H1 (cell line): ENCODE results near the gene PCDHB12.
"Not testable (repeated sequence)": the region's sequence is repeated elsewhere in the genome, so short reads cannot be mapped to it uniquely, and the experiment has no call there.

Source experiments
- CEBPB ChIP-seq: IDR thresholded peaks from 2 replicates; pipeline ENCODE4 v1.6.1; 2012; ENCODE audit warnings: low read depth, low read length
- CHD2 ChIP-seq: IDR thresholded peaks from 2 replicates; pipeline ENCODE4 v1.6.1; 2012; ENCODE audit warnings: low read length, improper control_type of control experiment
- EP300 ChIP-seq, 2 experiments: IDR thresholded peaks; 1 replicate in 1 of 2; 2 replicates in 1 of 2; pipeline ENCODE4 v1.6.1; 2011 to 2012; ENCODE audit warnings: low read depth in 2 of 2, low read length in 2 of 2, mild to moderate bottlenecking in 2 of 2, borderline replicate concordance in 1 of 2, inconsistent platforms in 1 of 2, moderate library complexity in 1 of 2
- JUN ChIP-seq: IDR thresholded peaks from 2 replicates; pipeline ENCODE4 v1.6.1; 2011; ENCODE audit warnings: low read depth, mild to moderate bottlenecking, improper control_type of control experiment, low read length
- JUND ChIP-seq: IDR thresholded peaks from 2 replicates; pipeline ENCODE4 v1.6.1; 2011; ENCODE audit warnings: mild to moderate bottlenecking, improper control_type of control experiment, low read length
- YY1 ChIP-seq: IDR thresholded peaks from 2 replicates; pipeline ENCODE4 v1.6.1; 2011; ENCODE audit warnings: low read depth, mild to moderate bottlenecking, low read length
- TF ChIP-seq, protein P1 (sequence below), 3 experiments: IDR thresholded peaks; 1 replicate in 2 of 3; 2 replicates in 1 of 3; pipeline versions ENCODE4 v1.5.1 to v1.6.1; 2011; ENCODE audit warnings: low read length in 3 of 3, mild to moderate bottlenecking in 3 of 3, inconsistent platforms in 2 of 3, low read depth in 1 of 3, moderate library complexity in 1 of 3; ENCODE audit not compliant: insufficient read depth in 1 of 3; ENCODE audit errors: control extremely low read depth in 1 of 3

DNA sequence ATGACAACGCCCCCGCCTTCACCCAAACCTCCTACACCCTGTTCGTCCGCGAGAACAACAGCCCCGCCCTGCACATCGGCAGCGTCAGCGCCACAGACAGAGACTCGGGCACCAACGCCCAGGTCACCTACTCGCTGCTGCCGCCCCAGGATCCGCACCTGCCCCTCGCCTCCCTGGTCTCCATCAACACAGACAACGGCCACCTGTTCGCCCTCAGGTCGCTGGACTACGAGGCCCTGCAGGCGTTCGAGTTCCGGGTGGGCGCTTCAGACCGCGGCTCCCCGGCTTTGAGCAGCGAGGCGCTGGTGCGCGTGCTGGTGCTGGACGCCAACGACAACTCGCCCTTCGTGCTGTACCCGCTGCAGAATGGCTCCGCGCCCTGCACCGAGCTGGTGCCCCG lies 29.1 kb upstream of the PCDHB12 start:
- TF ChIP-seq JUN; JUND; CHD2; YY1; EP300 (IDR thresholded peaks at IDR 0.05; ENCODE audit: borderline replicate concordance in 1 of 2, low read depth in 2 of 2, low read length in 2 of 2); CEBPB: not testable (repeated sequence)
- TF ChIP-seq, protein P1, sequence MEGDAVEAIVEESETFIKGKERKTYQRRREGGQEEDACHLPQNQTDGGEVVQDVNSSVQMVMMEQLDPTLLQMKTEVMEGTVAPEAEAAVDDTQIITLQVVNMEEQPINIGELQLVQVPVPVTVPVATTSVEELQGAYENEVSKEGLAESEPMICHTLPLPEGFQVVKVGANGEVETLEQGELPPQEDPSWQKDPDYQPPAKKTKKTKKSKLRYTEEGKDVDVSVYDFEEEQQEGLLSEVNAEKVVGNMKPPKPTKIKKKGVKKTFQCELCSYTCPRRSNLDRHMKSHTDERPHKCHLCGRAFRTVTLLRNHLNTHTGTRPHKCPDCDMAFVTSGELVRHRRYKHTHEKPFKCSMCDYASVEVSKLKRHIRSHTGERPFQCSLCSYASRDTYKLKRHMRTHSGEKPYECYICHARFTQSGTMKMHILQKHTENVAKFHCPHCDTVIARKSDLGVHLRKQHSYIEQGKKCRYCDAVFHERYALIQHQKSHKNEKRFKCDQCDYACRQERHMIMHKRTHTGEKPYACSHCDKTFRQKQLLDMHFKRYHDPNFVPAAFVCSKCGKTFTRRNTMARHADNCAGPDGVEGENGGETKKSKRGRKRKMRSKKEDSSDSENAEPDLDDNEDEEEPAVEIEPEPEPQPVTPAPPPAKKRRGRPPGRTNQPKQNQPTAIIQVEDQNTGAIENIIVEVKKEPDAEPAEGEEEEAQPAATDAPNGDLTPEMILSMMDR (IDR thresholded peaks at IDR 0.05; ENCODE audit: control extremely low read depth in 1 of 3, insufficient read depth in 1 of 3, low read depth in 1 of 3, low read length in 3 of 3), result not testable (repeated sequence)
